CD14-positive monocyte (primary cell): ENCODE data around the gene GPBP1L1. TPM values are rescaled to one million over a fixed set of nuclear protein-coding genes. Genes with fewer than 3 reads are reported as not detected.

Experiments
- DNase-seq, 3 donors: peaks; one replicate each; pipeline ENCODE4 v3.0.0-alpha.2; 2011 to 2022
- H2AFZ ChIP-seq: 2 replicates; pipeline ENCODE4 v1.6.0; 2012; ENCODE audit warnings: mild to moderate bottlenecking, low read depth, low read length, inconsistent platforms; ENCODE audit not compliant: insufficient read depth, poor library complexity, severe bottlenecking
- H3K27ac ChIP-seq, 2 donors: 1 replicate in 1 of 2; 2 replicates in 1 of 2; pipeline ENCODE4 v1.5.1; 2012 to 2013; ENCODE audit warnings: low read length in 2 of 2, control low read depth in 1 of 2, inconsistent platforms in 1 of 2, low read depth in 1 of 2, mild to moderate bottlenecking in 1 of 2
- H3K27me3 ChIP-seq, 2 donors: one replicate each; pipeline versions ENCODE4 v1.6.0 to v1.6.1; 2011 to 2013; ENCODE audit warnings: low read length in 2 of 2; ENCODE audit not compliant: control insufficient read depth in 2 of 2, insufficient read depth in 2 of 2
- H3K36me3 ChIP-seq, 2 donors: replicated peaks in 1 of 2; 1 replicate in 1 of 2; 2 replicates in 1 of 2; pipeline versions ENCODE4 v1.5.1 to v1.6.1; 2012 to 2013; ENCODE audit warnings: low read length in 2 of 2, control low read depth in 1 of 2, inconsistent platforms in 1 of 2, mild to moderate bottlenecking in 1 of 2; ENCODE audit not compliant: insufficient read depth in 2 of 2, control insufficient read depth in 1 of 2
- H3K4me1 ChIP-seq, 2 donors: 1 replicate in 1 of 2; 2 replicates in 1 of 2; pipeline versions ENCODE4 v1.5.1 to v1.6.1; 2012 to 2013; ENCODE audit warnings: low read length in 2 of 2, control low read depth in 1 of 2, inconsistent platforms in 1 of 2, mild to moderate bottlenecking in 1 of 2, moderate library complexity in 1 of 2; ENCODE audit not compliant: insufficient read depth in 2 of 2, control insufficient read depth in 1 of 2
- H3K4me2 ChIP-seq: replicated peaks from 2 replicates; pipeline ENCODE3; 2012; ENCODE audit warnings: low read length, moderate library complexity, mild to moderate bottlenecking; ENCODE audit not compliant: poor library complexity, severe bottlenecking; ENCODE audit errors: extremely low read depth
- H3K4me3 ChIP-seq, 3 experiments: fragments of 200-600 bp in 1 of 3; sonication (generic) in 1 of 3; replicated peaks in 1 of 3; 1 replicate in 2 of 3; 2 replicates in 1 of 3; pipeline ENCODE4 v1.5.1; 2011 to 2013; ENCODE audit warnings: low read length in 3 of 3, mild to moderate bottlenecking in 3 of 3, control low read depth in 2 of 3, low read depth in 2 of 3, inconsistent platforms in 1 of 3, moderate library complexity in 1 of 3
- H3K79me2 ChIP-seq: 2 replicates; pipeline ENCODE4 v1.6.0; 2012; ENCODE audit warnings: mild to moderate bottlenecking, control low read depth, inconsistent platforms, low read length, moderate library complexity; ENCODE audit not compliant: insufficient read depth
- H3K9ac ChIP-seq: 2 replicates; pipeline ENCODE4 v1.6.0; 2017; ENCODE audit warnings: low read length, mild to moderate bottlenecking; ENCODE audit not compliant: insufficient read depth, poor library complexity, severe bottlenecking
- H3K9me3 ChIP-seq, 2 donors: replicated peaks in 1 of 2; 1 replicate in 1 of 2; 2 replicates in 1 of 2; pipeline versions ENCODE4 v1.5.1 to v1.6.1; 2012 to 2013; ENCODE audit warnings: low read length in 2 of 2, control low read depth in 1 of 2; ENCODE audit not compliant: control insufficient read depth in 1 of 2, insufficient read depth in 1 of 2
- H4K20me1 ChIP-seq: 2 replicates; pipeline ENCODE4 v1.6.0; 2012; ENCODE audit warnings: mild to moderate bottlenecking, low read length, control low read depth, moderate library complexity; ENCODE audit not compliant: insufficient read depth
- H3K27ac Mint-ChIP-seq, 7 donors: one replicate each; pipeline ENCODE4 v1.8.0; 2020; ENCODE audit warnings: mild to moderate bottlenecking in 7 of 7, mixed read lengths in 7 of 7, moderate library complexity in 6 of 7, inconsistent platforms in 2 of 7
- H3K27me3 Mint-ChIP-seq, 3 donors: one replicate each; pipeline ENCODE4 v1.8.0; 2021 to 2022; ENCODE audit warnings: low read depth in 3 of 3, mild to moderate bottlenecking in 3 of 3, mixed read lengths in 3 of 3, moderate library complexity in 3 of 3, inconsistent platforms in 1 of 3
- H3K36me3 Mint-ChIP-seq, 2 donors: one replicate each; pipeline ENCODE4 v1.8.0; 2020; ENCODE audit warnings: mixed read lengths in 2 of 2, inconsistent platforms in 1 of 2, mild to moderate bottlenecking in 1 of 2
- H3K4me1 Mint-ChIP-seq: one replicate; pipeline ENCODE4 v1.8.0; 2020; ENCODE audit warnings: mild to moderate bottlenecking, mixed read lengths
- H3K4me3 Mint-ChIP-seq, 2 donors: one replicate each; pipeline ENCODE4 v1.8.0; 2020; ENCODE audit warnings: mild to moderate bottlenecking in 2 of 2, mixed read lengths in 2 of 2, moderate library complexity in 1 of 2
- H3K9me3 Mint-ChIP-seq, 7 donors: one replicate each; pipeline ENCODE4 v1.8.0; 2020 to 2022; ENCODE audit warnings: mixed read lengths in 7 of 7, mild to moderate bottlenecking in 6 of 7, moderate library complexity in 6 of 7, inconsistent platforms in 2 of 7
- CTCF ChIP-seq: fragments of 200-600 bp; IDR thresholded peaks from one replicate; pipeline ENCODE4 v1.8.0; 2022; ENCODE audit warnings: antibody characterized with exemption, mild to moderate bottlenecking
- WGBS: methylation state at CpG from one replicate; pipeline ENCODE4 v1.1.5; 2013; ENCODE audit warnings: missing lambda C conversion rate; ENCODE audit not compliant: insufficient coverage; 5-methylcytosine and 5-hydroxymethylcytosine counted together
- intact Hi-C, 2 donors: fragments of 100-400 bp; cut with micrococcal nuclease; formaldehyde crosslinking; loops; one replicate each; pipeline versions ENCODE4 v1.15.0 to v1.15.1; 2023
- polyA plus RNA-seq, 3 donors: library from polyadenylated mRNA; depleted of rRNA in 1 of 3; unstranded in 2 of 3; stranded (reverse) in 1 of 3; fragments of 300-500 nt in 2 of 3; fragments of >200 nt in 1 of 3; fragmentation: Illumina TruSeq in 2 of 3; gene quantifications; 1 replicate in 2 of 3; 2 replicates in 1 of 3; pipeline ENCODE4 v1.2.3, GENCODE V29; 2012 to 2021

The GPBP1L1 gene
- polyA plus RNA-seq, 3 donors, result 71.6 to 93.3 (median 79.5) TPM

- DNase-seq, result no peak
- Histone ChIP-seq H3K4me2 (no peak overlapping the region), H3K36me3 (peaks cover 5 to 50% of the 10 kb centered on the region in 2 donors), H3K4me3 (no peak overlapping the region), H3K9me3 (no peaks in the 10 kb centered on the region), H3K27ac (peak overlapping the region in 1 of 2 donors; percentile 44), H3K4me1 (peaks cover 0 to 5% of the 10 kb centered on the region in 2 donors), H4K20me1 (peaks cover 99% of the 10 kb centered on the region), H3K27me3 (no peaks in the 10 kb centered on the region), H2AFZ (no peak overlapping the region), H3K79me2 (peaks cover 100% of the 10 kb centered on the region), H3K9ac (no peak overlapping the region)
- H3K27me3 Mint-ChIP-seq, result no peaks in the 10 kb centered on the region
- H3K9me3 Mint-ChIP-seq, result no peaks in the 10 kb centered on the region
- H3K27ac Mint-ChIP-seq, result peak overlapping the region in 1 of 7 donors; percentile 70
- no peak overlapping the region for H3K4me3 Mint-ChIP-seq
- WGBS, result no CpG with 5 or more reads among the region's 6 CpGs
- intact Hi-C loops, result no loop called here
- H3K36me3 Mint-ChIP-seq, result peaks cover 27 to 30% of the 10 kb centered on the region in 2 donors
- TF ChIP-seq CTCF, result no peak
- H3K4me1 Mint-ChIP-seq, result peaks cover 22% of the 10 kb centered on the region
These were observed 16.3 kb downstream of the GPBP1L1 start for GRCh38 chr1:45669859-45670655.

GRCh38 chr1:45669379-45669778 is 17.0 kb downstream of the GPBP1L1 start:
- intact Hi-C loops, result no loop called here
- peaks cover 0 to 5% of the 10 kb centered on the region in 2 donors for H3K4me1 ChIP-seq
- H3K27ac Mint-ChIP-seq, result peak overlapping the region in 2 of 7 donors; percentile 19 to 50
- peak overlapping the region in 1 of 2 donors; percentile 44 for H3K27ac ChIP-seq
- peaks cover 23 to 28% of the 10 kb centered on the region in 2 donors for H3K36me3 Mint-ChIP-seq
- no peaks in the 10 kb centered on the region for H3K27me3 ChIP-seq
- TF ChIP-seq CTCF, result no peak
- H3K4me3 ChIP-seq, result no peak overlapping the region
- WGBS, result no CpG with 5 or more reads among the region's 1 CpG
- no peak overlapping the region for H2AFZ ChIP-seq
- H3K27me3 Mint-ChIP-seq, result no peaks in the 10 kb centered on the region
- H4K20me1 ChIP-seq, result peaks cover 99% of the 10 kb centered on the region
- no peak overlapping the region for H3K4me2 ChIP-seq
- no peaks in the 10 kb centered on the region for H3K9me3 ChIP-seq
- H3K4me3 Mint-ChIP-seq, result no peak overlapping the region
- H3K9me3 Mint-ChIP-seq, result no peaks in the 10 kb centered on the region
- peaks cover 20% of the 10 kb centered on the region for H3K4me1 Mint-ChIP-seq
- H3K79me2 ChIP-seq, result peaks cover 100% of the 10 kb centered on the region
- peaks cover 2 to 46% of the 10 kb centered on the region in 2 donors for H3K36me3 ChIP-seq
- H3K9ac ChIP-seq, result no peak overlapping the region
- DNase-seq, result no peak
